ENCODE results near the gene EIF3D.

The EIF3D gene

DNA sequence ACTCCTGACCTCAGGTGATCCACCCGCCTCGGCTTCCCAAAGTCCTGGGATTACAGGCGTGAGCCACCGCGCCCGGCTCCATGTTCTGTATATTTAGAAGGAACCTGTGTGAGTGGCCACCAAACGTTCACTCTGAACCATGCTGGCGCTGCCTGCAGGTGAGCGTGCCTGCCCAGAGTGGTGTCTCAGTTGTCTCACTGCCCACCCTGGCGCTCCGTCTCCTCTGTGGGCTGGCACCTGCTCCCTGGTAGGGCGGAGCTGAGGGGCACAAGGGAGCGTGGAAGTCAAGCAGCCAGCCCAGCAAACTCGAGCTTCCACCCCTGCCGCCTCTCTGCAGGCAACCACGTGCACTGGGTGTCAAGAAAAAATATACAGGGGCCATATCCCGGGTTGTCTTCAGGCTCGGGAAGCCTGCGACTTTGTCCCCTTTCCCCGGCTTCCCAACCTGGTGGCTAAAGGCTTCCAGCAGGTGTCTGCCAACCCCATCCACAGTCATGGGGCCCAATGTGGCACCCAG, 64.2 kb downstream of the EIF3D start:
- no peak for DNase-seq

DNA sequence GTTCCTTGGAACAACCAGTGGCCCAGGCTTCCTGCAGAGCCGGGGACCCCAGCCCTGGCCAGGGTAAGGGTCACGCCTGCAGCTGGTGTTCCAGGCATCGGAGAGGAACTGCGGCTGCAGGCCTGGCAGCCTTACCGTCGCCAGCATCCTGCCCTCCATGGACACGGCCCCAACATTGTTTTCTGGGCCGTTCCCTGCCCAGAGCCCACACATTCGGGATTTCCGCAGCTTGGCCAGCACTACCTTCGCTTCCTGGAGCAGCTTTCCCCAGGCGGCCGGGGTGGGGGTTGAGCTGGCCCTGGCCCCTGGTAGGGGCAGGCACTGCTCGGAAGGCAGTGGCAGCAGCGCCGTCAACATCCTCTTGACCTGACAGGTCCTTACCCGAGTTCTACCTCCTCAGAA, 65.2 kb downstream of the EIF3D start:
- DNase-seq, result no peak

DNA sequence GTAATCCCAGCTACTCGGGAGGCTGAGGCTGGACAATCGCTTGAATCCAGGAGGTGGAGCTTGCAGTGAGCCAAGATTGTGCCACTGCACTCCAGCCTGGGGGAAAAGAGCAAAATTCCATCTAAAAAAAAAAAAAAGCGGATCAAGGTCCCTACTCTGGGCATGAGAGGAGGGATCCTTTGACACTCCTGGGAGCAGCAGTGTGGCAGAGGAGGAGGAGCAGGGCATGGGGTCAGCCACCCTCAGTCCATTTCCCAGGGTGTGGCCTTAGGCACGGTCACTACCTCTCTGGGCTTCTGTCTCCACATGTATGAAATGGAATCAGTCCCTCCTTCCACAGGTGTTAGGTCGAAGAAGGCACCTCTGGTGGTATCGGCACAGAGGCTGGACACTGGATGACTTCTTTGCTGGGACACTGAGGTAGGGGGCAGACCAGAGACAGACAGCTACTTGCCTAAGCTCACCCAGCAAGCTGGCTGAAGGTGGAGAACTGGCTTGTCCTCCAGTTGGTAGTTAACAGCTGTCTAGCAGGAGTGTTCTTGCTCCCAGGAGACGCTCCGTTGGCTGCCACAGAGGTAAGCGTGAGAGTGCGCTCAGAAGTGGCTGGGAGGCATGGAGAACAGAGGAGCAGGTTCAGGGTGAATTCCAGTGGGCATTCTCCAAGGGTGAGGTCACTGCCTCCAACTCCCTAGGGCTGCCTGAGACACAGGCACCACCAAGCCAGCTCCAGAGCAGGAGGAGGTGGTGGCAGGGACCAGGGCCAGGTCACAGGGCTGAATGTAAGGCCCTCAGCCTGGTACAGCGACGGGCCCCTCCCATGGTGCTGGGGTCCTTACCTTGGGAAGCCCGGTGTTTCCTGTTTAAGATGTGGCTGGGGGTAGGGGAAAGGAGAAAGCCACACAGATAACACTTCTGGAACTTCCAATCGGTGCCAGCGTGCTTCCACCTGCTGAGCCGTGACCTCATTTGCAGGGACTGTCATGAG, 67.0 kb downstream of the EIF3D start:
- no peak for DNase-seq
